Measurements from ENCODE around the gene MYOF.

GRCh38 chr10:93261961-93262610, 220.0 kb downstream of the MYOF start:
- no peak for TF ChIP-seq CTCF (optimal IDR thresholded peaks at IDR 0.05 in 1 of 3, IDR thresholded peaks at IDR 0.05 in 1 of 3, conservative IDR thresholded peaks at IDR 0.05 in 1 of 3; ENCODE audit: extremely low read depth in 1 of 3, insufficient read depth in 2 of 3, low read length in 3 of 3)
- no peak for TF ChIP-seq EZH2 (IDR thresholded peaks at IDR 0.05; ENCODE audit: low read length)
